Omental fat pad (tissue), 4 donors: ENCODE measurements around the gene TGDS. TPM values are rescaled to one million over a fixed set of nuclear protein-coding genes. Genes with fewer than 3 reads are reported as not detected.

Experiments
- ATAC-seq: fragments of 150-250 bp; one replicate; pipeline ENCODE4 v1.9.1; 2016; ENCODE audit warnings: mild to moderate bottlenecking, moderate library complexity; ENCODE audit not compliant: low FRiP score
- DNase-seq: peaks from one replicate; pipeline ENCODE4 v3.0.0-alpha.2; 2019; ENCODE audit warnings: low spot score
- total RNA-seq, 4 donors: library from RNA; depleted of rRNA; stranded (reverse); fragments of >200 nt; gene quantifications; one replicate each; pipeline ENCODE4 v1.1.0, GENCODE V29; 2016
- TF ChIP-seq, protein P1 (sequence below), 3 donors: fragments of 450-650 bp; IDR thresholded peaks; one replicate each; pipeline ENCODE4 v1.5.1; 2016 to 2017; ENCODE audit warnings: antibody characterized with exemption in 3 of 3, mild to moderate bottlenecking in 3 of 3, moderate library complexity in 2 of 3

Gene TGDS
- total RNA-seq, 4 donors from 2014 or later: 10.7 to 21.3 (median 13.7) TPM

DNA sequence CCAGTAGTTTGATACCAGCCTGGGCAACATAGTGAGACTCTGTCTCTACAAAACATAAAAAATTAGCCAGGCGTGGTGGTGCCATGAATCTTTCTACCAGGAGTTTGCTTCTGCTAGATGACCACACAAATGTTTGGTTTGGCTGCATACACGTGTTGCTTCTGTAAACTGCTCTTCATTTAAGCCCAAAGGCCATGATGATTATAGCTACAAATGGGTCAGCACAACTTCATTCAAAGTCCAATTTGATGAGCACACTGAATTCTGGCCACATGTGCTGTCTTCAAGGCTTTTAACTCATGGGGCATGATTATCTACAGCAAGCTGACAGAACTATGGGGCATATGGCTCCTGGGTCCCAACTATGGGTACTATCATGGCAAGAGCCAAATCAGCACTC lies 70.2 kb downstream of the TGDS start:
- ATAC-seq (no peak), DNase-seq (no peak)
- TF ChIP-seq, protein P1, sequence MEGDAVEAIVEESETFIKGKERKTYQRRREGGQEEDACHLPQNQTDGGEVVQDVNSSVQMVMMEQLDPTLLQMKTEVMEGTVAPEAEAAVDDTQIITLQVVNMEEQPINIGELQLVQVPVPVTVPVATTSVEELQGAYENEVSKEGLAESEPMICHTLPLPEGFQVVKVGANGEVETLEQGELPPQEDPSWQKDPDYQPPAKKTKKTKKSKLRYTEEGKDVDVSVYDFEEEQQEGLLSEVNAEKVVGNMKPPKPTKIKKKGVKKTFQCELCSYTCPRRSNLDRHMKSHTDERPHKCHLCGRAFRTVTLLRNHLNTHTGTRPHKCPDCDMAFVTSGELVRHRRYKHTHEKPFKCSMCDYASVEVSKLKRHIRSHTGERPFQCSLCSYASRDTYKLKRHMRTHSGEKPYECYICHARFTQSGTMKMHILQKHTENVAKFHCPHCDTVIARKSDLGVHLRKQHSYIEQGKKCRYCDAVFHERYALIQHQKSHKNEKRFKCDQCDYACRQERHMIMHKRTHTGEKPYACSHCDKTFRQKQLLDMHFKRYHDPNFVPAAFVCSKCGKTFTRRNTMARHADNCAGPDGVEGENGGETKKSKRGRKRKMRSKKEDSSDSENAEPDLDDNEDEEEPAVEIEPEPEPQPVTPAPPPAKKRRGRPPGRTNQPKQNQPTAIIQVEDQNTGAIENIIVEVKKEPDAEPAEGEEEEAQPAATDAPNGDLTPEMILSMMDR (IDR thresholded peaks at IDR 0.05): no peak

GRCh38 chr13:94524407-94524806 lies 71.5 kb downstream of the TGDS start:
- ATAC-seq (no peak), DNase-seq (no peak)
- TF ChIP-seq, protein P1 (IDR thresholded peaks at IDR 0.05): no peak

Other genes starting within 250 kb of the TGDS start
- 1 to 10 TPM in 2 of 4 donors, under 1 TPM in 1, not detected in 1; 0.60 to 1.5 (median 1.0) TPM for gene DCT, start 116.5 kb downstream of the TGDS start, total RNA-seq
- 10 to 100 TPM in 2 of 4 donors, 1 to 10 TPM in 2; 5.3 to 33.4 (median 12.9) TPM for gene GPR180, start 5.7 kb upstream of the TGDS start, total RNA-seq
- not detected for gene SOX21, start 116.4 kb upstream of the TGDS start, total RNA-seq